HepG2 (cell line): ENCODE measurements around the gene NR5A2. TPM values are rescaled to one million over a fixed set of nuclear protein-coding genes. Genes with fewer than 3 reads are reported as not detected.

Experiments used
- ATAC-seq: fragments of 200-7000 bp; cut with Tn5 transposase; 3 replicates; pipeline ENCODE4 v1.9.1; 2020; ENCODE audit warnings: mild to moderate bottlenecking, moderate library complexity
- BruUV-seq: library from RNA; stranded (reverse); fragments of 400-500 nt; replicated peaks from 2 replicates; lab custom pipeline; 2021; lab: Mats Ljungman, UMichigan
- CTCF ChIA-PET: fragments of 300-600 bp; formaldehyde crosslinking; extraction: SDS; loops from one replicate; lab custom pipeline; 2021; ENCODE audit warnings: low total read pairs, inconsistent platforms, low intra/inter-chr PET ratio; lab: Yijun Ruan, JAX
- POLR2A ChIA-PET: fragments of 350-600 bp; sonication (Branson Sonifier 250); formaldehyde crosslinking; loops from one replicate; lab custom pipeline; 2020; ENCODE audit warnings: antibody characterized with exemption, inconsistent platforms; lab: Yijun Ruan, JAX
- DNase-seq: peaks from one replicate; pipeline ENCODE4 v3.0.0-alpha.2; 2015; ENCODE audit warnings: low spot score
- FAIRE-seq: peaks from 3 replicates; lab custom pipeline; 2011; peaks lifted over from hg19 to GRCh38; lab: Jason Lieb, UNC
- H2AFZ ChIP-seq: one replicate; pipeline ENCODE4 v1.6.1; 2011; ENCODE audit warnings: low read length, inconsistent platforms
- H3K27ac ChIP-seq: fragments of 300-600 bp; 3 replicates; pipeline ENCODE4 v1.8.0; 2011; ENCODE audit warnings: mixed run types, mild to moderate bottlenecking, mixed read lengths, low read length, inconsistent platforms; ENCODE audit not compliant: insufficient read depth; ENCODE audit errors: extremely low read length
- H3K27me3 ChIP-seq, 2 experiments: fragments of 200-600 bp in 1 of 2; 2 replicates in 1 of 2; 3 replicates in 1 of 2; pipeline versions ENCODE4 v1.6.0 to v1.8.0; 2011; ENCODE audit warnings: low read length in 2 of 2, mild to moderate bottlenecking in 2 of 2, moderate library complexity in 2 of 2, inconsistent platforms in 1 of 2; ENCODE audit not compliant: insufficient read depth in 2 of 2, control insufficient read depth in 1 of 2
- H3K36me3 ChIP-seq, 2 experiments: fragments of 200-600 bp in 1 of 2; replicated peaks in 1 of 2; 2 replicates in 1 of 2; 3 replicates in 1 of 2; pipeline versions ENCODE4 v1.5.1 to v1.8.0; 2011; ENCODE audit warnings: low read length in 2 of 2, inconsistent platforms in 1 of 2; ENCODE audit not compliant: insufficient read depth in 2 of 2, control insufficient read depth in 1 of 2
- H3K4me1 ChIP-seq: 2 replicates; pipeline ENCODE4 v1.5.1; 2012; ENCODE audit warnings: low read length, inconsistent platforms; ENCODE audit not compliant: insufficient read depth
- H3K4me2 ChIP-seq: 2 replicates; pipeline ENCODE4 v1.6.0; 2011; ENCODE audit warnings: low read depth, low read length, inconsistent platforms
- H3K4me3 ChIP-seq, 3 experiments: fragments of 200-600 bp in 1 of 3; sonication (generic), shearing (Covaris generic) in 1 of 3; replicated peaks in 1 of 3; 2 replicates each; pipeline ENCODE4 v1.5.1; 2011 to 2016; ENCODE audit warnings: low read length in 3 of 3, inconsistent platforms in 2 of 3, low read depth in 2 of 3, mild to moderate bottlenecking in 2 of 3, control low read depth in 1 of 3, mixed read lengths in 1 of 3; ENCODE audit not compliant: insufficient read depth in 1 of 3
- H3K79me2 ChIP-seq: one replicate; pipeline ENCODE4 v1.6.1; 2011; ENCODE audit warnings: low read length, inconsistent platforms; ENCODE audit not compliant: insufficient read depth
- H3K9ac ChIP-seq: 2 replicates; pipeline ENCODE4 v1.6.0; 2011; ENCODE audit warnings: mild to moderate bottlenecking, low read depth, low read length, inconsistent platforms; ENCODE audit not compliant: insufficient read depth
- H3K9me3 ChIP-seq: 2 replicates; pipeline ENCODE4 v1.5.1; 2012; ENCODE audit warnings: mild to moderate bottlenecking, low read length
- H4K20me1 ChIP-seq: 2 replicates; pipeline ENCODE4 v1.6.0; 2011; ENCODE audit warnings: inconsistent platforms, mild to moderate bottlenecking, low read length, moderate library complexity; ENCODE audit not compliant: insufficient read depth
- CHD4 ChIP-seq: fragments of 200-600 bp; sonication (generic); IDR thresholded peaks from 2 replicates; pipeline ENCODE4 v1.7.0; 2017; ENCODE audit warnings: mild to moderate bottlenecking, low read length, borderline replicate concordance
- GABPA ChIP-seq, 2 experiments: IDR thresholded peaks; 2 replicates each; pipeline ENCODE4 v1.6.1; 2011 to 2016; ENCODE audit warnings: low read depth in 2 of 2, low read length in 1 of 2, missing biosample characterization in 1 of 2, missing genetic modification characterization in 1 of 2
- MATR3 ChIP-seq: sonication (generic); formaldehyde crosslinking; IDR thresholded peaks from 2 replicates; pipeline ENCODE4 v1.4.0; 2020; ENCODE audit warnings: missing genetic modification reagents
- MLX ChIP-seq: IDR thresholded peaks from 2 replicates; pipeline ENCODE4 v1.6.1; 2016
- NBN ChIP-seq: fragments of 450-650 bp; conservative IDR thresholded peaks from 2 replicates; pipeline ENCODE4 v1.6.1; 2017
- NFIB ChIP-seq: sonication (generic); formaldehyde crosslinking; IDR thresholded peaks from 2 replicates; pipeline ENCODE4 v1.9.0; 2021; ENCODE audit warnings: missing genetic modification reagents, mild to moderate bottlenecking, borderline replicate concordance
- SCMH1 ChIP-seq: sonication (generic); formaldehyde crosslinking; IDR thresholded peaks from 2 replicates; pipeline ENCODE4 v1.9.0; 2021; ENCODE audit warnings: missing genetic modification reagents, mild to moderate bottlenecking, borderline replicate concordance
- SMAD3 ChIP-seq: sonication (generic); formaldehyde crosslinking; IDR thresholded peaks from 2 replicates; pipeline ENCODE4 v1.4.0; 2020; ENCODE audit warnings: missing genetic modification reagents
- ZNF274 ChIP-seq: sonication (generic); formaldehyde crosslinking; IDR thresholded peaks from 2 replicates; pipeline ENCODE4 v1.5.1; 2020; ENCODE audit warnings: mild to moderate bottlenecking, missing genetic modification reagents
- ZNF550 ChIP-seq: sonication (generic); formaldehyde crosslinking; IDR thresholded peaks from 2 replicates; pipeline ENCODE4 v1.4.0; 2020; ENCODE audit warnings: mild to moderate bottlenecking, missing genetic modification reagents, borderline replicate concordance
- ZNF563 ChIP-seq: sonication (generic); formaldehyde crosslinking; IDR thresholded peaks from 2 replicates; pipeline ENCODE4 v1.8.0; 2022; ENCODE audit warnings: mild to moderate bottlenecking, moderate library complexity, missing genetic modification reagents
- ZNF564 ChIP-seq: sonication (generic); formaldehyde crosslinking; IDR thresholded peaks from 2 replicates; pipeline ENCODE4 v1.8.1; 2023; ENCODE audit warnings: mild to moderate bottlenecking, missing genetic modification reagents
- WGBS: methylation state at CpG from one replicate; pipeline ENCODE4 v1.1.6; 2017; ENCODE audit warnings: low lambda C conversion rate; 5-methylcytosine and 5-hydroxymethylcytosine counted together
- in situ Hi-C: cut with HindIII; loops from 2 replicates; pipeline ENCODE4 v1.10.0; 2017; ENCODE audit warnings: low pct_unique_long_range_greater_than_20kb; ENCODE audit not compliant: extremely low pct_ligation_motif_present
- intact Hi-C: fragments of 100-400 bp; cut with micrococcal nuclease; formaldehyde crosslinking; loops from one replicate; pipeline ENCODE4 v1.10.0; 2022; ENCODE audit not compliant: unreplicated experiment
- polyA plus RNA-seq, 8 experiments: library from polyadenylated mRNA; depleted of rRNA in 3 of 8; stranded (reverse) in 7 of 8; unstranded in 1 of 8; fragments of >200 nt; fragmentation: Illumina TruSeq in 4 of 8; extraction: Trizol in 4 of 8; gene quantifications; 2 replicates each; pipeline versions ENCODE4 v1.2.1 to v1.2.3, GENCODE V29; 2011 to 2016; ENCODE audit warnings: low read depth in 4 of 8, missing spikeins in 1 of 8, mixed read lengths in 1 of 8; ENCODE audit not compliant: insufficient read depth in 1 of 8
- total RNA-seq, 5 experiments: library from RNA; depleted of rRNA; stranded (reverse); fragments of >200 nt; fragmentation: Illumina TruSeq; extraction: Trizol; gene quantifications; 2 replicates each; pipeline ENCODE4 v1.2.3, GENCODE V29; 2016; ENCODE audit warnings: low read depth in 1 of 5

The NR5A2 gene
- total and polyA plus RNA-seq, 2 of the 13 experiments (the other 11 are each of a cell fraction or from before 2014, with no cell fraction given), result 0.24 to 2.8 TPM

GRCh38 chr1:200215350-200215749 lies 187.8 kb downstream of the NR5A2 start:
- CTCF ChIA-PET, result no interaction called here
- Histone ChIP-seq H3K79me2 (no peaks in the 10 kb centered on the region), H3K9me3 (no peaks in the 10 kb centered on the region), H3K4me2 (no peak overlapping the region), H3K4me3 (no peak overlapping the region), H3K36me3 (no peaks in the 10 kb centered on the region), H3K9ac (no peak overlapping the region), H2AFZ (no peak overlapping the region)
- no peak for FAIRE-seq
- in situ Hi-C loops, result no loop called here
- no peak for ATAC-seq
- intact Hi-C loops, result no loop called here
- no peak for DNase-seq
- TF ChIP-seq NFIB (CRISPR knock-in tag) (no peak), SMAD3 (CRISPR knock-in tag) (no peak), ZNF274 (CRISPR knock-in tag) (no peak), ZNF550 (CRISPR knock-in tag) (no peak), ZNF564 (CRISPR knock-in tag) (peak; percentile 90; the same call in 1 of the 2 replicates), MLX (CRISPR knock-in tag) (no peak)
- TF ChIP-seq, all 625 proteins: peak for 1
- POLR2A ChIA-PET, result no interaction called here
- H3K27me3 ChIP-seq, result no peaks in the 10 kb centered on the region; a peak in 1 of 5 replicates
- no peaks in the 10 kb centered on the region for H4K20me1 ChIP-seq
- no peaks in the 10 kb centered on the region for H3K4me1 ChIP-seq
- WGBS, result 32% methylated on average over 2 of the region's 2 CpGs
- no peak overlapping the region for H3K27ac ChIP-seq
- no TSS peak for BruUV-seq

- Histone ChIP-seq H3K27me3 (no peaks in the 10 kb centered on the region; a peak in 1 of 5 replicates), H3K4me2 (no peak overlapping the region), H3K36me3 (no peaks in the 10 kb centered on the region), H3K4me1 (no peaks in the 10 kb centered on the region), H3K4me3 (no peak overlapping the region), H3K27ac (no peak overlapping the region), H3K9me3 (no peaks in the 10 kb centered on the region), H3K79me2 (no peaks in the 10 kb centered on the region), H3K9ac (no peak overlapping the region)
- intact Hi-C loops (no loop called here), in situ Hi-C loops (no loop called here)
- ATAC-seq (no peak), DNase-seq (no peak), FAIRE-seq (no peak)
- CTCF ChIA-PET, result no interaction called here
- no TSS peak for BruUV-seq
- WGBS, result 20% methylated on average over 2 of the region's 5 CpGs
- POLR2A ChIA-PET, result no interaction called here
- TF ChIP-seq SCMH1 (CRISPR knock-in tag), result no peak
- no peak for TF ChIP-seq MATR3 (CRISPR knock-in tag)
- TF ChIP-seq GABPA (IDR thresholded peaks at IDR 0.05; ENCODE audit: low read depth, low read length), result no peak
- no peak for TF ChIP-seq GABPA (CRISPR knock-in tag; IDR thresholded peaks at IDR 0.05; ENCODE audit: low read depth)
- no peak for TF ChIP-seq CHD4
- no peak for TF ChIP-seq NBN
- no peak for TF ChIP-seq ZNF563 (CRISPR knock-in tag)
- TF ChIP-seq, all 625 proteins: peak for 0
- no peak overlapping the region for H2AFZ ChIP-seq
- no peaks in the 10 kb centered on the region for H4K20me1 ChIP-seq
Measured at GRCh38 chr1:200217703-200218102, 190.2 kb downstream of the NR5A2 start.
